CD4-positive, alpha-beta T cell treated with Interleukin-4 for 1 hour (primary cell): ENCODE data around the gene SMIM22.

Experiments used
- DNase-seq, 2 donors: peaks; one replicate each; pipeline ENCODE4 v3.0.0-alpha.2; 2020 to 2022

SMIM22 gene

DNA sequence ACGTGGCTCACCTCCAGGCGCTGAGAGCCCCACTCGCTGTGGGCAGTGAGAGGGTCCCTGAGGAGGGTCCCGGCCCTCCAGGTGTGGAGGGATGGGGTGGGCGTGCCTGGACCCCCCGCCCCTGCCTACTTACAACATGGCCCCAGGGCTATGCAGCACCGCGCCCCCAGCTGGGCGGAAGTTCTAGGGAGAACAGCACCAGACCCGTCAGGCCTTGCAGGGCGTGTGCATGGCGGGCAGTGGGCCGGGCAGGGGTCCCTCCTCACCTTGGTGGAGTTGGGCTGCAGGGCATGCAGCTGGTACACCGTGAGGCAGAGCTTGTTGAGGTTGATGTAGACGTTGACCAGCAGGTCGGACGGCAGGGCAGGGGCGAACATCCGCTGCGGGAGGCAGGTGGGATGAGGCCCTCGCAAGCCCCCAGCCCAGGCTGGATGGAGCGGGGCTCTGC, 2.7 kb downstream of the SMIM22 start:
- no peak for DNase-seq

GRCh38 chr16:4798456-4798855, 3.3 kb downstream of the SMIM22 start:
- DNase-seq, result no peak

DNA sequence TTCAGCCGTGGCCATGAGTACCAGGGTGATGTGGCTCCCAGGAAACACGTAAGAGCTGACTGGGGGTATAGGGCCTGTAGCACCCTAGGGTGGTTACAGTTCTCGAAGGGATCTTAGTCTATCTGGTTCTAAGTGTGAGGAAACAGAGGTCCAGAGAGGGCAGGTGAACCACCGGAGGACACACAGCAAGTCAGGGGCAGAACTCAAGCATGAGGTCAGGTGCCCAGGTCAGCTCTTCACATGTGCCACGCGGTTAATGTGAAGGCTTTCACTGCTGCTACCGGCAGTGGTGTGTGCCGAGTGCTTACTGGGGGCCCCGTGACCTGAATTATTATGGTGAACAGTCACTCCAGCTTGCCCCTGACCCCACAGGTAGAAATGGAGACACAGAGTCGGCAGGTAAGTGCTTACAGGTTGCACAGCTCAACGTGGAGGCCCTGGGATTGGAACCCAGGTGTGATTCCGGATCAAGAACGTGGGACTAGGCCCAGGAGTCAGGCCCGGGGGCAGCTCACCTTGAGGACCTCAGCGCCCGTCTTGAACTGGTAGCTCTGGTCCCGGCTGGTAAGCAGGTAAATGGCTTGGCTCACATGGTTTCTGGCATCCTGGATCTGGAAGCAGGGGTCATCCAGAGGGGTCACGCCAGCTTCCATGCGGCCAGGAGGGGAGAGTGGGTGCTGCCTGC, 4.1 kb downstream of the SMIM22 start:
- no peak for DNase-seq

- DNase-seq, result no peak
Observed at GRCh38 chr16:4800290-4801041, 5.3 kb downstream of the SMIM22 start.

DNA sequence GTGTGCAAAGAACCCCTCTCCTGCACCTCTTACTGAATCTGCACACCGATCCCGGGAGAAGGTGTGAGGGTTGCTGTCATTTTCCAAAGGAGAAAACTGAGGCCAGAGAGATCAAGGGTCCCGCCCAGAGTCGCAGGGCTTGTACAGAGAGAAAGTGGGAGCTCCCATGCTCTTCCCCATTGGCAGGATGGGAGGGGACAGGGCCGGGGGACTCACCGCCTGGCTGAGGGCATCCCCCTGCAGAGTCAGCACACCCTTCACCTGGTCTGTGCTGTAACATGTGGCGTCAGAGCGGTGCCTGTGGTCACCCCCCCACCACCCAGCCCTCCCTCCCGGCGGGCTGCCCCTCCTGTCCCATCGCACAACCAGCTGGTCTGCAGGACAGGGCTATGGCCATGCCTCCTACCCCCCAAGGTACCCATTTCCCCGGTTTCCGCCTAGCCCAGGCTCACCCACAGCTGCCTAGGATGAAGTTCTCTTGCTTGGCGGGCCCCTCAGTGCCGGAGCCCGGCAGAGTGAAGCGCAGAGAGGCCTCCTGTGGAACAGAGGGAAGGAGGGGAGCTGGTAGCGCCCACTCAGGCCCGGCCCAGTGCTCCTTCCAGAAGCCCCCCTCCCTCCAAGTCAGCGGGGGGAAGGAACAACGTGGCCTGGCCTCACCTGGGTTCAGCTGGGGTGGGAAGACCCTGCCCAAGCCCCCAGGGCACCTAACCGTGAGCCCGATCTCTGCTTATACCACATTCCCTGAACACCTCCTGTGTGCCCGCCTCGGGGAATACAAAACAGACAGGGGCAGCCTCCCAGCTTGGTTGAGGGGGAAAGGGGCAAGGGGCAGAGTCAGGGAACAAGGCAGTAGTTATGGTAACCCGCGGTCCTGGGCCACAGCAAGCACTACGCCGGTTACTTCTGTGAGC, 6.1 kb downstream of the SMIM22 start:
- DNase-seq, result no peak

DNA sequence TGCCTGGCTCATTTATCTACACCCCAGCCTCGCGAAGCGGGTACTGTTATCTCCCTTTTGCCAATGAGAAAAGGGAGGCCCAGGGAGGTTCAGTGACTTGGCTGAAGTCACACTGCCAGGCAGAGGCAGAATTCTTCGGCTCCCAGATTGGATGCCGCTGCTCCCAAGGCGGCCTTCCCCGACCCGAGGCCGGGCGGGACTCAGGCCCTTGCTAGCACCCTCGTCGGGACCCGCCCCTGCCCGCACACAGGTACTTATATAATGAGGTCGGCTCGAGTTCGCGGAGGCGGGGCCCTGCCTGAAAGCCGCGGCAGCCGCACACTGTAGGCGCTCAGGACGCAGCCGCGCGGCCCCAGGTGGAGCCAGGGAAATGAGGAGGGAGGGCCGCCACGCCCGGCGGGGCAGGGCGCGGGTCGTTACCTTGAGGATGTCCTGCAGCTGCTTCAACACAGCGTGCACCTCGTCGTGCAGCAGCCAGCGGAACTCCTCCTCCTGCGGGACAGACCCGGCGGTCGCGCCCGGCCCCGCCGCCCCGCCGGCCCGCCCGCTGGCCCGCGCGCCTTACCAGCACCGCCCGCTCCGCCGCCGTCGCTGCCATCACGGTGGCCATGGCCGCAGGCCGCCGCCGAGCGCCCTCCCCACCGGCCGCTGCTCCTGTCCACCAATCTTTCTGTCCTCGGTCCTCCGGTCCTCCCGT, 6.9 kb downstream of the SMIM22 start, which contains the start of gene ROGDI:
ROGDI (minus strand) TSS at position 672 of the 697 bp plus-strand sequence; CDS start at position 610, 62 bp downstream.
- DNase-seq, result peak; percentile 89 to 90

- DNase-seq, result peak; percentile 88 to 89
Observed at GRCh38 chr16:4802659-4803287, 7.6 kb downstream of the SMIM22 start.

GRCh38 chr16:4803401-4803844, 8.3 kb downstream of the SMIM22 start:
- DNase-seq, result no peak

- DNase-seq, result no peak
Observed at GRCh38 chr16:4803898-4804762, 9.0 kb downstream of the SMIM22 start.

GRCh38 chr16:4805231-4805630, 10.1 kb downstream of the SMIM22 start:
- DNase-seq, result no peak

DNA sequence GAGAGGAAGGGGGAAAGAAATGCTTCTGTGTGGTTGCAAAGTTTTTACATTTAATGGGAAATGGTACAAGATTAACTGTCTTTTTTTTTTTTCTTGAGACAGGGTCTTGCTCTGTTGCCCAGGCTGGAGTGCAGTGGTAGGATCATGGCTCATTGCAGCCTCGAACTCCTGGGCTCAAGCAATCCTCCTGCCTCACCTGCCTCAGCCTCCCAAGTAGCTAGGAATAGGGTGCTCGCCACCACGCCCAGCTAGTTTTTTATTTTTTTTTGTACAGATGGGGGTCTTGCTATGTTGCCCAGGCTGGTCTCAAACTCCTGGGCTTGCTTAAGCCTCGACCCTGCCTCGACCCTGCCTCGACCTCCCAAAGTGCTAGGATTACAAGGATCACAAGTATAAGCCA, 11.1 kb downstream of the SMIM22 start:
- DNase-seq, result no peak

DNA sequence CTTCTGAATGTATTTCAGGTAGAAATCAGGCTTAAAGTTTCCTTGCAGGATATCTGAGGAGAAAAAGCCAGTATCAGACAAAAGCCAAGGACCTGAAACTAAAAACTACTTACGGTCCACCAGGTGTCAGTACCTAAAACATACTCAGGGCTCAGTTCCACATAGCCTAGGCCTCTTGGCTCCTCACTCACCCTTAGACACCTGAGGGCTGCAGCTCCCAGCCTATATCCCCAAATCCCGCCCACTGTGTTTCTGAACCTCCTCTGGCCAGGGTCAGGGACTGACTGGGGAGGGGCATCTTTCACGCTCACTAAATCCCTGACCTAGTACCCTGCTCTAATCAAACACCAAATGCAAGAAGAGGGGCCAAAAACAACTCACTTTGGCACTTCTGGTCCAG, 16.1 kb downstream of the SMIM22 start:
- no peak for DNase-seq

DNA sequence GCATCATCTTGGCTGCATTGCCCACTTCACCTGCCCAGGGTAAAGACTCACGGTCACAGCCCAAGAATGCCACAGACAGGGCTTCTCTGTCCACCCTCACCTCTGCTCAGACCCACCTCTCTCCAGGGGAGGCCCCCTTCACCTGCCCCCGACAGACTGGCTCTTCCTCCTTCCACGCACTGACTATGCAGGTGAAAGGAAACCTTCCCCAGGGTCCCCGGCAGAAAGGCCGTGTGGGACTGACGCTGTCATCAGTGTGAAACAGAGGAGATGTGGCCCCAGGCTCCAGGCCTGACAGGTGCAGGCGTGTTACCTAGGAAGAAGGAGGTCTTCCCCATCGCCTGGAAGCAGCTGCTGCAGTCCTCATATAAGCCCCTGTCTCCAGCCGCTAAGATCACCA, 16.6 kb downstream of the SMIM22 start:
- DNase-seq, result no peak

GRCh38 chr16:4813251-4814003, 18.3 kb downstream of the SMIM22 start:
- DNase-seq, result no peak

DNA sequence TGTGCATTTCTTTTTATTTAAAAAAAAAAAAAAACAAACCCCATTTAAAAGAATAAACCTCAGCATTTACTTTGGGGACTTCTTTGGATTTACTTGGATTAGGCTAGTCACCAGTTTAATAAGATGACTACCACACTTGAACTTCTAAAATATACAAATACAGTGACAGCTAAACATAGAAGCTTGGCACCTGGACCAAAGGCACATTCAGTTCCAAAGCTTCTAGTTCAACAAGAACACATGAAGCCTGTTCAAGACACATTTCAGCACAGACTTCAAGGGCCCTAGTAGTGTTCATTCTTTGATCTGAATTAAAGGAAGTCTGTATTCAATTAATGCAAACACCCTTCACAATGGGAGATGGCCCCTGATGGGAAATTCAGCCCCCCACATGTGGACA, 18.9 kb downstream of the SMIM22 start:
- no peak for DNase-seq

DNA sequence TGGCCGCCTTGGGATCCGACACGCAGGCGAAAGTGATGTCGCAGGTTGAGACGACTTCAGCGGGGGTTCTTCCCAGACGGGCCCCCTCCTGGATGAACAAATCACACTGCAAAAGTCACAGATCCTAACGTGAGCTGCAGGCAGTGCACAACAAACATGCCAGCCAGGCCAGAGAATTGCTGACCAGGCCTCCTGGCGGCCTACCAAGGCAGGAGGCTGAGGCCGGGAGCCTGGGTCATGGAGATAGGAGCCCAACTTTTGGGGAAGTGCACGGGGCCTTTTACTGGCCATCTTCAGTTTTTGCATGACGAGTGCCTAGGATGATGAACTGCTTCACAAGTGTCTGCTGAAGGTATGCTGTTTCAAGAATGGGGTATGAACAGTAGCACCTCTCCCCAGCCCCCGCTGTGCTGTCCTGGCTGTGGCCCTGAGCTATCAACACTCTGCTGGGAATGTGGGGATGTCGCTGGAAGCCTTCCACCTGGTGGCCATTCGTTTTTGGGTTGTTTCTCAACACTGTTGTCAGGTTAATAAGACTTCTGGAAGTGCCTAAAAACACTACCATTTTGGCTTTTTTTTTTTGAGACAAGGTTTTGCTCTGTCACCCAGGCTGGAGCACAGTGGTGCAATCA, 19.5 kb downstream of the SMIM22 start:
- no peak for DNase-seq

DNA sequence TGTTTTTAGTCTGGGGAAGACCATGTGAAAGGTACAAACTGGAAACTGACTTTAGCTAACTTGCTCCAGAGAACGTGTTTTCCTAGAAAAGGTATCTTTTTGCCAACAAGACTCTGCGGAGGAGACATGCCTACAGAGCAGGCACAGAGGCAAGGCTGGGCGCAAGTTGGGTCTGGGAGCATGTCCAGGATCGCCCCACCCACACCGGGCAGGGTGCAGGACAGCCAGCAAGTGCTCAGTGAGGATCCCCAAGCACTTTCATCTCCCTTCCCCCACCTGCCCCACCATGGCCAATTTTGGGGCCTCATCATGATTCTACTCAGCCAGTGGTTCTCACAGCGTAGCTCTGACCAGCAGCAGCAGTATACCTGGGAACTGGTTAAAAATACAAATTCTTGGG, 25.5 kb downstream of the SMIM22 start:
- no peak for DNase-seq

GRCh38 chr16:4825196-4825595, 30.0 kb downstream of the SMIM22 start:
- DNase-seq, result no peak

- no peak for DNase-seq
Observed at GRCh38 chr16:4826526-4826925, 31.4 kb downstream of the SMIM22 start.

- no peak for DNase-seq
Observed at GRCh38 chr16:4826980-4827379, 31.8 kb downstream of the SMIM22 start.
